ENCODE data around the gene FREM2. TPM values are rescaled to one million over a fixed set of nuclear protein-coding genes. Genes with fewer than 3 reads are reported as not detected.

Gene FREM2
- total RNA-seq, 1 donor from 2014 or later: 3.6 TPM

DNA sequence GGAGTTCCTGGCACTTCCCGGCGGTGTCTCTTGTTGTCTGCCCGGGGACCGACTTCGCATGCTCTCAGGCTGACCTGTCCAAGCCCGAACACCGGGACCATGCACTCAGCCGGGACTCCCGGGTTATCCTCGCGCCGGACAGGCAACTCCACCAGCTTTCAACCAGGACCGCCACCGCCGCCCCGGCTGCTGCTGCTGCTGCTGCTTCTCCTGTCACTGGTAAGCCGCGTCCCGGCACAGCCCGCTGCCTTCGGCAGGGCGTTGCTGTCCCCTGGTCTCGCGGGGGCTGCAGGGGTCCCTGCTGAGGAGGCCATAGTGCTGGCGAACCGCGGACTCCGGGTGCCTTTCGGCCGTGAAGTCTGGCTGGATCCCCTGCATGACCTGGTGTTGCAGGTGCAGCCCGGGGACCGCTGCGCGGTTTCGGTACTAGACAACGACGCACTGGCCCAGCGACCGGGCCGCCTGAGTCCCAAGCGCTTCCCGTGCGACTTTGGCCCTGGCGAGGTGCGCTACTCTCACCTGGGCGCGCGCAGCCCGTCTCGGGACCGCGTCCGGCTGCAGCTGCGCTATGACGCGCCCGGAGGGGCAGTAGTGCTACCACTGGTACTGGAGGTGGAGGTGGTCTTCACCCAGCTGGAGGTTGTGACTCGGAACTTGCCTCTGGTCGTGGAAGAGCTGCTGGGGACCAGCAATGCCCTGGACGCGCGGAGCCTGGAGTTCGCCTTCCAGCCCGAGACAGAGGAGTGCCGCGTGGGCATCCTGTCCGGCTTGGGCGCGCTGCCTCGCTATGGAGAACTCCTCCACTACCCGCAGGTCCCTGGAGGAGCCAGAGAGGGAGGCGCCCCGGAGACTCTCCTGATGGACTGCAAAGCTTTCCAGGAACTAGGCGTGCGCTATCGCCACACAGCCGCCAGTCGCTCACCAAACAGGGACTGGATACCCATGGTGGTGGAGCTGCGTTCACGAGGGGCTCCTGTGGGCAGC, 661 bp downstream of the FREM2 start:
- DNase-seq (ENCODE audit: low read depth): no peak

DNA sequence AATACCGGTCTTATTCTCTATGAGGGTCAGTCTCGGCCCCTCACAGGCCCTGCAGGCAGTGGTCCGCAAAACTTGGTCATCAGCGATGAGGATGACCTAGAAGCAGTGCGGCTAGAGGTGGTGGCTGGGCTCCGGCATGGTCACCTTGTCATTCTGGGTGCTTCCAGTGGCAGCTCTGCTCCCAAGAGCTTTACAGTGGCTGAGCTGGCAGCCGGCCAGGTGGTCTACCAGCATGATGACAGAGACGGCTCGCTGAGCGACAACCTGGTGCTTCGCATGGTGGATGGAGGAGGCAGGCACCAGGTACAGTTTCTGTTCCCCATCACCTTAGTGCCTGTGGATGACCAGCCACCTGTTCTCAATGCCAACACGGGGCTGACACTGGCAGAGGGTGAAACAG, 1.8 kb downstream of the FREM2 start:
- no peak for DNase-seq (ENCODE audit: low read depth)

DNA sequence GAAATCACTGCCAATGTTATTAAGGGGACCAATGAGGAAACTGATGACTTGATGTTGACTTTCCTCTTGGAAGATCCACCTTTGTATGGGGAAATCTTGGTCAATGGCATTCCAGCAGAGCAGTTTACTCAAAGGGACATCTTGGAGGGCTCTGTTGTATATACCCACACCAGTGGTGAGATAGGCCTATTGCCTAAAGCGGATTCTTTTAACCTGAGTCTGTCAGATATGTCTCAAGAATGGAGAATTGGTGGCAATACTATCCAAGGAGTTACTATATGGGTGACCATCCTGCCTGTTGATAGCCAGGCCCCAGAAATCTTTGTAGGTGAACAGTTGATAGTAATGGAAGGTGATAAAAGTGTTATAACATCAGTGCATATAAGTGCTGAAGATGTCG, 3.4 kb downstream of the FREM2 start:
- no peak for DNase-seq (ENCODE audit: low read depth)

DNA sequence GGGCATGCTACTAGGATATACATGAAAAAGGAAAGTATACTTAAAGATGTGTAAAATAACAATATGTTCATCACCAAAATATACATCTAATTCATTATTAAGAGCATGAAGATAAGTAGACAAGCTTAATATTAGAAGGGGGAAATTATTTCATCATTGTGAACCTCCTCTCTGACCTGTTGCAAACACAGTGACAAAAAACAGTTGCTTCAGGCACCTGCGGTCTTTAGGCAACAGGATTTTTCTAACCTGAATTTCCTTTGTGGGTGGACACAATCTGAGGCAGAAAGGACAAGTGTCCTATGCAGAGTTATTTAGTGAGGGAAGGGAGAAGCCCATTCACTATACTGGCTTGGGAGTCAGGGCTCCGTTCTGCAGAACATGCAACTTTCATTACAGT, 6.3 kb downstream of the FREM2 start:
- DNase-seq (ENCODE audit: low read depth): no peak

DNA sequence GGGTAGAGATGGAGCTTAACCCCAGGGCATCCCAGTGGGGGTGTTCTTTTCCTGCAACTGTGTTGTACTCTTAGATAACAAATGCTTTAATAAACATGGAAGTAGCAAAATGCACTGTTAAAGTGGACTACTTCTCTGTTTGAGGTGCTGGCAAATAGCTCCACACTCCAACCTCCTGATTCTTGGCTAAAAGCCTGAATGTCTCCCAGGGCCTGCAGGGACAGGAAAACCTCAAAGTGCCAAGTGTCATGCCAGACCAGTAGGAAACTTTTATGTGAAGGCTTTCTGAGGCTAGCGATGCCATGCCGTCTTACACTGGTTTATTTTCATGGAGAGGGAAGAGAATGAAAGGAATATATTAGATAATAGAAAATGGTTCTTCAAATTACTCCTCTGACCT, 6.8 kb downstream of the FREM2 start:
- DNase-seq (ENCODE audit: low read depth): no peak

DNA sequence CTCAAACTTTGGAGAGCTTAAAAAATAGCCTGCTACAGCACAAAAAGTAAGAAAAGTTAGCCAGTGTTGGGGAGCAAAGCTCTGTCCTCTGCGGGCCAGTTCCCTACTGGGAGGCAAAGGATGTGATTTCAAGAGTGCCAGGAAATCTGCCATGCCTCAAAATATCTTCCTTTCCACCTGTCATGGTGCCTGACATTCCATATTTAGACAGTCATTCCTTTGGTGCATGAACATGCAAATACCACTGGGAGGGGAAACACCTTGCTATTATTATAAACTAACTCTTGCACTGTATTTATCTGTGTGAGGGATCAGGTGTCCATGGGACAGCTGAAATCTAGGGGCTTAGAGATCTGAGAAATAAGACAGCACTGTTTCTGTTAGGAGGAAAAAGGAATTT, 10.3 kb downstream of the FREM2 start:
- no peak for DNase-seq (ENCODE audit: low read depth)

DNA sequence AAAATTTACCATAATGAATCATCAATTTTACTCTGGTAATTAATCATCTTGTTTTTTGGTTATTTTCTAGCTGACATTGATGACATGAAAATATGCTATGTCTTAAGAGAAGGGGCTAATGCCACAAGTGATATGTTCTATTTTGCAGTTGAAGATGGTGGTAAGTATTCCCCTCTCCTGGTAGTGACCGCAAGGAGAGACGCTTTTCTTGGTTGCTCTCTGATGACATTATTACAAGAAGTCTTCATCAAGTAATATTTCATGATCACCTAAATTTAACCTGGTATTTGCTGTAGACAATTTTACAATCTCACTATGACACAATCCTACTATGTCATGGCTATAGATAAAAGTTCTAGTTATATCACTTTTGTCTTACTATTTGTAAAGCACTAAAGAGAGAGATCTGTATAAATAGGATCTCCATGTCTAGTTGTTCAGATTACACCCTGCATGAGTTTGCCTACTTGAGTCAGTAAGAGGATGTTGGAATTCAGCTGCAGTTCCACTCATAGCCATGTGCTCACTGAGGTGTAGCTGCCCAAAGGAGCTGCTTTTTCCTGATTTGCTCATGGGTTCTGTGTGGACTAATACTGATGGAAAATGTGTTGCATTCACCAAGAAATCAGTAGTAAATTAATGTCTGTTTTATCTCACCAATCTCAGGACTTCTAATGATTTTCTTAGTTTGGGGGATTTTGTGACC, 10.9 kb downstream of the FREM2 start:
- peak; percentile 64 for DNase-seq (ENCODE audit: low read depth)

DNA sequence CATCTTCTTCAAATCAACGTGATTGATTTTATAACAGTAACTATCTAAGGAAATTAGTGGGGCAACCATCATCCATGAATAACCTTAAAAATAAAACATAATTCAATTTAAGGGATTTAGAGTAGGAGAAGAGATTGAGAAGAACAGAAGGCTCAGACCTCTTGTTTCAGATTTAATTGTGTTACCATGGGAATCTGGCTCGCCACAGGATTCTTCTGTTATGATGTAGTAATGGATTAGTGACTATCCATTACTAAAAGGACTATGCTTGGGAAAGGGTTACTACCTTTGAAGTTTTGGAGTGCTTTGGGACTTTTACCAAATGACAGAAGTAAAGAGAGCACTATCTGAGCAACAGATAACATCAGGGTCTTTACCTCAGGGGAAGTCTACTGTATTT, 13.2 kb downstream of the FREM2 start:
- no peak for DNase-seq (ENCODE audit: low read depth)

DNA sequence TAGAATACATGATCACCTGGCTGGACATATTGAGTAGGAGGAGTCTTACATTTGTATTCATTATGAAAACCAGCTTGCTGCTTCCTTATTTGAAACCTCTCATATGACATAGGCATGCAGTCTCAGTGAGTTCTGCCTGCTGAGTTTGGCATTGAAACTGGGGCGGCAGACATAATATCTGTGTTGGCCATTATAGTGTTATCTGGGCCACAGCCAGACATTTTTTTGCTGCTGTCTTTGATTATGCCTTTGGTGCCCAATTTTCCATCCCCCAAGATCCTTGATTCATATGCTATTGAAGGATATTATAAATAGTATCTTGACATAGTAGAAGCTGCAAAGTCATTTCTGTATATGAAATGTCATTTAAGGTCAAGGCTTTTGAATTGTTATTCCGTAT, 15.8 kb downstream of the FREM2 start:
- DNase-seq (ENCODE audit: low read depth): no peak

DNA sequence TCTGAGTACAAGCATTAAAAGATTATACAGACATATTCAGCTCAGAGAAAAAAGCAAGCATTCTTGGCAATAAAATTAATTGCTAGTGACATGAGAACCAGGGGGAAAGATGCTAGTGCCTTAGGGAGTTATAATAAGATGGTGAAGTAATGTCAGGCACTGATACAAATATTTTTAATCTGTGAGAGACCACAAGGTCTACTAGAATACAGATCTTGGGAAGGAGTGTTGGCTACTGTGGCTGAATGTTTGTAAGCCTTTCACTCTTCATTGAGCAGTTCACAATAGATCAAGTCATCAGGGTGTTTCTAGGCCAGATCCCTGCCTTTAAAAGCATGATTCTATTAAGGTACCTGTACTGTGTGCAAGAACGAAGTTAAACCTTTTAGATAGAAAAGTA, 16.4 kb downstream of the FREM2 start:
- peak; percentile 48 for DNase-seq (ENCODE audit: low read depth)

DNA sequence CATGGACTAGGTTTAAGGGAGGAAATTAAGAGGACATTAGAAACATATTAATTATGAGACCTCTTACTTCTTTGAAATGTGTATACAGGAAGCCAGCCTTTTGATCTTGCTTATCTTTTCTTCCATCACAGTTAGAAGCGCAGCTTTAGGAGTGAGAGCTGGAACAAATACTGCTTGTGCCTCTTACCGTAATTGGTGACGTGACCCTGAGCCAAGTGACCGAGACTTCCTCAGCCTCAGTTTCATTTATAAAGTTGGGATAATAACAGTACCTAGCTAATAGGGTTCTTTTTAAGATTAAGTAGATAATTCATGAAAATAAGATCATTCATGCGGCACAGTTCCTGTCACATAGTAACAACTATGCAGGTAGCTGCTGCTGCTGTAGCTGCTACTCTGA, 18.5 kb downstream of the FREM2 start:
- DNase-seq (ENCODE audit: low read depth): no peak

DNA sequence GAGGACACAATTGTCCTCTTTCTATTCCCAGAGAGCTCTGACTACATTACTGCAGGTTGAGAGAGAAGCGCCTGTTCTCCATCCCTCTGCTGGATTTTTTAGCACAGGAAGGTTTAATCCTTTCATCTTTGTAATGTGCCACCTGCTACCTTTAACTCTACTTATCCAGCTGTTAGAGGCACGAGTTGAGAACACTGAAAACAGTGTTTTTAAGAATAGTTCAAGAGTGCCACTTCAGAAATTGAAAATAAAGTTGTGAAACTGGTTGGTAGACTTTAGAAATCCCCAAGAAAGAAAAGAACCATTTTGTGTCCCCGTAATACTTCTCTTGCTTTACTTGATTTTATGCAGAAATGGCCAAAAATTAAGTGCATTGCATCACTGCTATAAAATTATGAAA, 20.6 kb downstream of the FREM2 start:
- no peak for DNase-seq (ENCODE audit: low read depth)

DNA sequence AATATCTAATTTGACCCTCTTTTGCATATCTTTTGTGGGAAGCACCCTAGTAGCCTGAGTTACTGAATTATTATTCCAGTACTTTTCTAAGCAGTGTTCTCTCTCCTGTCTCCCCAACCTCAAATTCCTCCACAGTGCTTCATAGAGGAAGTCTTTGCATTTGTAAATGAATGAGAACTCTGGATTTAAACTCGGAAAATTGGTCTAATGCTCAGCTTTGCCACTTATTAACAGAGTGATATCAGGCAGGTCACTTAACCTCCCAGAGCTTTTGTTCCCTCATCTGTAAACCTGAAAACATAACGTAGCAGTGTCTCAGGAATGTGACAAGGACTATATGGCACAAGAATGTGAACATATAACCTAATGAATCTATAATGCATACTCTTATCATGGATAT, 26.2 kb downstream of the FREM2 start:
- DNase-seq (ENCODE audit: low read depth): peak; percentile 83

DNA sequence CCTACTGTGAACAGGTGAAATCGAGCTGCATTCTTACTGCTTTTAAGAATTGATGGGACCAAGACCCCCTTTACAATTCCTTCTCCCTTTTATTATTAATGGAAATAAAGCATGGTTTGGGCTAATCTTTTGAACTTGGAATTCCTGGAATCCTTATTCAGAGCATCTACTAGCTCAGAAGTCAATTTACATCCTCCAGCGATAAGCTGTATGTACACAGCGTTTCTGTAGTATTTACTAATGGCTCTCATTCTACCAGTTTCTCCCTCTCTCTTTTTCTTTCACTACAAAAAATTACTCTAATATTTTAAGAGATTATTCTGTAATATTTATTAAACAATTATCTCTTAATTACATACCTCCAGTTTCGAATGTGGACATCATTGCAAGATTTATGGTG, 31.5 kb downstream of the FREM2 start:
- DNase-seq (ENCODE audit: low read depth): no peak

DNA sequence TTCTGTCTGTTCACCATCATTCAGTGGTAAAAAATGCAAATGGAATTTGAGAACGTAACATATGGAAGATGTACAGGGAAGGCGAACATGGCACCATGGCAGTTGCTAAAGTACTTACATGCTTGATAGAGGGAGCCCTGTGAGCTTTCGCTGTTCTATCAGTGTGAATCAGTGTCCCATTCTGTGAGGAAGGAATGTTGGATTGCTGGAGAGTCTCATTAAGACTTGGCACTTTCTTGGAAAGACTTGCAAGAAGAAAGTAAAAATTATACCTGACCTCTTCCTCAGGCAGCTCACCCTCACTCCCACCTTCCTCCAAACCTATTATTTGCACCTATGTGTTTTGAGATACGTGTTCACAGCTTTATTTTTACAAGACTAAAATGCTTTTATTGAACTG, 43.5 kb downstream of the FREM2 start:
- DNase-seq (ENCODE audit: low read depth): no peak

DNA sequence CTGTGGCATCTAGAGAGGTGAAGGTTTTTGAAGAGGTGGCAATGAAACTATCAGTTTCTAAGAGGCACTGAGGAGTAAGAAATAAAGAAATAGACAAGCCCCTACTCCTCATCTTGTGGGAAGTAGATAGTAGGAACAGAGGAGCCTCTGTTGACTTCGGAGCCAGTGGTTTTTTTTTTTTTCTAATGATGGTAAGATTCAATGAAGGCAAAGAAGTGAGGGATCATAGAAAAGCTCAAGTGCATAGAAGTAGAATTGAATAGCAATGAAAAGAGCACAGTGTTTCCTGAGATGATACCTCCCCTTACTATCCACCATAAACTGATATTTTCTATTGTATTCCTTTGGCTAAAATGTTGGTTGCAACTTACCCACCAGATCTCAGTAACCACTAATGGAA, 46.3 kb downstream of the FREM2 start:
- no peak for DNase-seq (ENCODE audit: low read depth)

DNA sequence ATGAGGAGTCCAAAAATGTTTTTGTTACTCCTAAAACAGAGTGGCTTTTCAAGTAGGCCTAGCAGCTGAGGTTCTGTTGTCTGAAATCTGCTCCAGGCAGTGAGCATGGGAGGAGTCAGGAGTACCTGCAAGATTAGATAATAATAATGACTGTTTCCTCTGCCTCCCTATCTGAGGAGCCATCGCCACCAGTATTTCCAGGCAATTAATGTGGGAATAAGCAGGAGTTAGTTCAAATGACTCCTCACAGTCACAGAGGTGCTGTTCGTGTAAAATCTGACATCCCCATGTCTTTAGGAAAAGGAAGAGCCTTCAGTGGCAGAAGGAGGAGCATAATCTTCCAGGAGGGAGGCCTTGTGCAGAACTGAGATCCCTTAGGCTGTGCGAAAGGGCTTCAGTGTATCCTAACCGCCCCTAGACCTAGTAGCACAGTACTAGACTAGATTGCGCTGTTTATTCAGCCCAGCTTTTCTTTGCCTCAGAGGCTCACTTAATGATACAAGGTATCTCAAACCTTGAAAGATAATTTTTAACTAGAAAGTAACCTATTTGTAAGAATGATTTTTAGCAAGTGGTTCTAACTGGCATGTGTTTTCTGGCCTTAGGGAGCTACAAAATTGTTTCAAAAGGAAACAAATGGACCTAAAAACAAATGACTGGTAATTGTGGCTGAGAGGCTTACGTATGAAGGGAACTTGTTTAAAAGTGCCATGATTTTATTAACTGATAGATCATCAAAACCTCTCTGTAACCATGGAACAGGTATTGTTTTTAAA, 49.0 kb downstream of the FREM2 start:
- peak; percentile 90 for DNase-seq (ENCODE audit: low read depth)

DNA sequence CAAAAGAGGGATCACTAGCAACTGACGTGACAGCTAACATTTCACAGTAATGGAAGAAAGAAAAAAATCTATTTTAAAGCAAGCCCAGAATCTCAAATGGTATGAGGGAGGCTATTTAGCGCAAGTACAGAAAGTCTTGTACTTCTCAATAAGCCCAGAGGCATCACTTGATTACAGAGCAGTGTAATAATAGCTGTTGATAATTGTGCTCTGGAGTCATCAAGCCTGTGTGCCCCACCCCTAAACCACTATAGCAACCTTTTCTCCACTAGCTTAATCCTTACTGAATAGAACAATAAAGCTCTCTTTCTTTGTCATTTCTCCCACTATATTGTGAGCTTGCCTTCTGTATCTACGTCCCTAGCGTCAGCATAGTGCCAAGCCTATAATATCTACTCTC, 56.6 kb downstream of the FREM2 start:
- DNase-seq (ENCODE audit: low read depth): no peak

DNA sequence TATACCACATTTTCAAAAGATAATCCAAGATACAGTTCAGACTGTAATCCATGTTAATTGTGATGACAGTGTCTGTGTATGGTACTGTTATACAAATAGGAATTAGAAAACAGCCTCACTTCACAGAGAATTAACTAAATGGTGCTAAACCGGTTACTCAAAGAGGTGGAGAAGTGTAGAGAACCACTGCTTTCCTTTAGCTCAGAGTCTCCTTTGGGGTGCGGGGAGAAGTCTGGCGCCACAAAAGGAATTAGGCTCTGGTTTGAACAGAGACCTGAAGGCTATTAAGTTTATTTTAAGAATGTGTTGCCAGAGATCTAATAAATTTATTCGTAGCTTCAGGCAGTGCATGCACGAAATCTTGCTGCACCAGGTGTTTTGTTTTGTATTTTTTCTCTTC, 65.8 kb downstream of the FREM2 start:
- DNase-seq (ENCODE audit: low read depth): no peak

DNA sequence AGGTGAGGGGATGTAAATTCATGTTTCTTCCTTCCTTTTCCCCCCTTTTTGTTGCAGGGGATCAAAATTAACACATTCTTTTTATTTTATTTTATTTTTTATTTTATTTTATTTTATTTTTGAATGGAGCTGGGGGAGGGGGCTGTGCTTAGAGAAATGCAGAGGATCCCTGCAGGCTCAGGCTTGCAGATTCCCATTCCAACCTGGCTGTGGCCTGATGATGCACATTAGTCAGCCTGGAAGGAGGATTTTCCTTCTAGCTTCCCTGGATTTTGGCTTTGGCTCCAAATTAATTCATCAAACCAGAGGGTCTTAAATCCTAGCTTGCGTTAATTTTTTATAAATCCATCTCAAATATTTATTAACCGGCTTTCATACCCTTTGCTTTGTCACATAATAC, 67.0 kb downstream of the FREM2 start:
- DNase-seq (ENCODE audit: low read depth): no peak

DNA sequence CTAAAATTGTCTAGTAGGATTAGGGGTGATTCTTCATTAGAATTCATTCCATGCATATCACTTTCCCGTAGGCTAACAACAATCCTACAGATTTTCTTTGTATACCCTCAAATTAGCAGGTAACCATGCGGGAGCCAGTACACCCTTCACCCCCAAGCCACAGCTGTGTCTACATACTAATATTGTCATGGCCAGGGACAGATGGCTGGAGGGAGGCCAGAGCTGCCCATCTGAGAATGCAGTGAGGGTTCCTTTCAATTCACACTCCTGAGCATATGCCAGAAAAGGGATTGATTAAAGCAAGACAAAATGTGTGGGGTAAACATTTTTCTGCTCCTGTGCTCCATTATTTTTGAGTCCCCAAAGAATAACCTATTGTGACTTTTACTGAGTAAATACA, 68.9 kb downstream of the FREM2 start:
- DNase-seq (ENCODE audit: low read depth): no peak

DNA sequence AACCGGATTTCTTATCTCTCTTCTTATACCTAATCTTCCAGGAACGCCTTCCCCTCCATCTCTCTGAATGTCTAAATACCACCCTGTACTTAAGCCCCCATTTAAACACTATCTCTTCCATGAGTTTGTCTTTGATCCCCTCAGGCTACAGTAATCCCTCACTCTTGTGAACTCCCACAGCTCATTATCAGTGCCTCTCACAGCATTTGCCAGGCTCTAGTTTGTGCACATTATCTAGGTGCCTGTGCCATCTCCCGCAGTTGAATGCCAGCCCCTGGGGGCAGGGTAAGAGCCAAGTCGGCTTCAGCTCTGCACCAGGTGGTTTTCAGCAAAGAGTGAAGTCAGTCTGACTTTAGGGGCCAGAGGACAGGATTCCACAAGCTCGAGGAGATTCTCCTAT, 71.4 kb downstream of the FREM2 start:
- DNase-seq (ENCODE audit: low read depth): no peak

DNA sequence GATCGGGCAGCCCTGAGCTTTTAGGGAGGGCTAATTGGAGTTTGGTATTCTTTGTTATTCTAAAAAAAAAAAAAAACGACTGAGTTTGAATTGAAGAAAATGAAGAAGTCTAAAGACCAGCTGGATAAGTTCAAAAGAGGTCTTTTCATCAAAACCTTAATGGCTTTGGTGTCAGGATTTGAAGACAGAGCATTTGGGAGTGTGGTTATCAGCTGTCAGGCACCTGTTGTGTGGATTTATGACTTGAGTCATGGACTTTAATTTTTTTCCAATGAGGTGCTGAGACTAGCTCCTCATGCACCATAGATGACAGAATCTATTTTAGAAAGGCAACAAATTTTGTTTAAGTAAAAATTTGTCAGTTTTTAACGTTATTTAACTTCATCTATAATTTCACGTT, 72.5 kb downstream of the FREM2 start:
- no peak for DNase-seq (ENCODE audit: low read depth)

All from renal cortical epithelial cell (primary cell).